K562 (cell line): ENCODE results near the gene TXNRD2. TPM values are rescaled to one million over a fixed set of nuclear protein-coding genes. Genes with fewer than 3 reads are reported as not detected.

Experiments
- ATAC-seq: fragments of 200-7000 bp; cut with Tn5 transposase; 3 replicates; pipeline ENCODE4 v1.9.1; 2020; ENCODE audit warnings: moderate library complexity
- BruUV-seq: library from RNA; stranded (reverse); fragments of 400-500 nt; replicated peaks from 2 replicates; lab custom pipeline; 2021; lab: Mats Ljungman, UMichigan
- CTCF ChIA-PET: fragments of 300-600 bp; formaldehyde crosslinking; extraction: SDS; loops from one replicate; lab custom pipeline; 2021; ENCODE audit warnings: low intra/inter-chr PET ratio; lab: Yijun Ruan, JAX
- POLR2A ChIA-PET: fragments of 300-600, 350-650 bp; sonication (Branson Sonifier 250); formaldehyde crosslinking; extraction: SDS; loops from one replicate; lab custom pipeline; 2021; ENCODE audit warnings: antibody characterized with exemption, inconsistent platforms; lab: Yijun Ruan, JAX
- DNase-seq, 4 experiments: peaks; one replicate each; pipeline versions ENCODE4 v3.0.0 to v3.0.0-alpha.2; 2011 to 2018; ENCODE audit warnings: low spot score in 3 of 4, mixed read lengths in 3 of 4; ENCODE audit errors: extremely low read depth in 1 of 4
- FAIRE-seq: peaks from 2 replicates; lab custom pipeline; 2011; peaks lifted over from hg19 to GRCh38; lab: Jason Lieb, UNC
- H2AFZ ChIP-seq: 2 replicates; pipeline ENCODE4 v1.6.0; 2011; ENCODE audit warnings: low read depth, low read length, control low read depth, inconsistent platforms
- H3K27ac ChIP-seq: fragments of 200-600 bp; 3 replicates; pipeline ENCODE4 v1.8.0; 2011; ENCODE audit warnings: low read depth, mild to moderate bottlenecking, control low read depth, inconsistent platforms, low read length, moderate library complexity, mixed read lengths; ENCODE audit errors: extremely low read depth
- H3K27me3 ChIP-seq, 2 experiments: fragments of 300-600 bp in 1 of 2; 2 replicates in 1 of 2; 3 replicates in 1 of 2; pipeline versions ENCODE4 v1.6.0 to v1.8.0; 2011; ENCODE audit warnings: inconsistent platforms in 2 of 2, low read length in 2 of 2, mild to moderate bottlenecking in 1 of 2, mixed read lengths in 1 of 2, moderate library complexity in 1 of 2; ENCODE audit not compliant: control insufficient read depth in 2 of 2, insufficient read depth in 2 of 2
- H3K36me3 ChIP-seq: fragments of 300-600 bp; 3 replicates; pipeline ENCODE4 v1.8.0; 2011; ENCODE audit warnings: mild to moderate bottlenecking, low read length, inconsistent platforms; ENCODE audit not compliant: control insufficient read depth, insufficient read depth
- H3K4me1 ChIP-seq, 2 experiments: fragments of 200-600 bp in 1 of 2; replicated peaks in 1 of 2; 2 replicates in 1 of 2; 3 replicates in 1 of 2; pipeline versions ENCODE4 v1.5.1 to v1.8.0; 2011; ENCODE audit warnings: inconsistent platforms in 2 of 2, low read length in 2 of 2, mild to moderate bottlenecking in 1 of 2, mixed read lengths in 1 of 2, moderate library complexity in 1 of 2; ENCODE audit not compliant: control insufficient read depth in 2 of 2, insufficient read depth in 2 of 2
- H3K4me2 ChIP-seq: 2 replicates; pipeline ENCODE4 v1.6.1; 2011; ENCODE audit warnings: low read length, control low read depth, inconsistent platforms, mixed read lengths; ENCODE audit not compliant: insufficient read depth
- H3K4me3 ChIP-seq: fragments of 200-600 bp; sonication (generic), shearing (Covaris generic); 2 replicates; pipeline ENCODE4 v1.5.1; 2016; ENCODE audit warnings: control low read depth, inconsistent platforms
- H3K79me2 ChIP-seq: fragments of 200-600 bp; 3 replicates; pipeline ENCODE4 v1.8.0; 2011; ENCODE audit warnings: low read length, inconsistent platforms; ENCODE audit not compliant: control insufficient read depth, insufficient read depth
- H3K9ac ChIP-seq, 2 experiments: 2 replicates each; pipeline versions ENCODE4 v1.6.0 to v1.6.1; 2011; ENCODE audit warnings: low read depth in 2 of 2, low read length in 2 of 2, control low read depth in 1 of 2, inconsistent platforms in 1 of 2, mild to moderate bottlenecking in 1 of 2, mixed read lengths in 1 of 2; ENCODE audit not compliant: insufficient read depth in 1 of 2
- H3K9me1 ChIP-seq: one replicate; pipeline ENCODE4 v1.6.0; 2011; ENCODE audit warnings: inconsistent platforms, mild to moderate bottlenecking, low read length, moderate library complexity; ENCODE audit not compliant: control insufficient read depth, insufficient read depth
- H3K9me3 ChIP-seq: replicated peaks from 2 replicates; pipeline ENCODE4 v1.5.1; 2011; ENCODE audit warnings: low read depth, low read length, inconsistent platforms; ENCODE audit not compliant: control insufficient read depth, insufficient read depth
- H4K20me1 ChIP-seq: replicated peaks from 2 replicates; pipeline ENCODE4 v1.6.1; 2011; ENCODE audit warnings: low read length, inconsistent platforms, mixed read lengths; ENCODE audit not compliant: control insufficient read depth, insufficient read depth
- BCL6 ChIP-seq: fragments of 250-450 bp; sonication (Bioruptor Pico); IDR thresholded peaks from 2 replicates; pipeline ENCODE4 v1.4.0; 2020
- GTF2B ChIP-seq: IDR thresholded peaks from 2 replicates; pipeline ENCODE4 v1.6.1; 2011; ENCODE audit not compliant: insufficient read length; ENCODE audit errors: extremely low read depth
- HDAC6 ChIP-seq: IDR thresholded peaks from 2 replicates; pipeline ENCODE4 v1.6.1; 2012; ENCODE audit warnings: low read depth, mild to moderate bottlenecking, control low read depth, inconsistent platforms, low read length, moderate library complexity
- MAFF ChIP-seq: IDR thresholded peaks from 2 replicates; pipeline ENCODE4 v1.6.1; 2012; ENCODE audit warnings: low read length, improper control_type of control experiment
- RREB1 ChIP-seq: fragments of 250-450 bp; sonication (Bioruptor Pico); IDR thresholded peaks from 2 replicates; pipeline ENCODE4 v1.4.0; 2020
- SETDB1 ChIP-seq: IDR thresholded peaks from one replicate; pipeline ENCODE4 v1.6.1; 2012; ENCODE audit warnings: low read length, control low read depth, inconsistent platforms
- SUPT5H ChIP-seq: fragments of 450-650 bp; IDR thresholded peaks from 2 replicates; pipeline ENCODE4 v1.6.1; 2016
- ZBTB11 ChIP-seq, 3 experiments: fragments of 200-800 bp in 1 of 3; fragments of 250-450 bp in 1 of 3; fragments of 450-650 bp in 1 of 3; sonication (Bioruptor Pico) in 1 of 3; sonication (Bioruptor generic) in 1 of 3; formaldehyde crosslinking in 1 of 3; IDR thresholded peaks; 2 replicates each; pipeline versions ENCODE4 v1.6.1 to v1.8.0; 2016 to 2022; ENCODE audit warnings: mild to moderate bottlenecking in 2 of 3, missing genetic modification characterization in 2 of 3, missing compliant biosample characterization in 1 of 3, moderate library complexity in 1 of 3
- ZNF165 ChIP-seq: fragments of 250-450 bp; sonication (Bioruptor Pico); IDR thresholded peaks from 2 replicates; pipeline ENCODE4 v1.4.0; 2020; ENCODE audit warnings: borderline replicate concordance
- ZNF76 ChIP-seq: fragments of 250-450 bp; sonication (Bioruptor Pico); IDR thresholded peaks from 2 replicates; pipeline ENCODE4 v1.4.0; 2020; ENCODE audit warnings: mild to moderate bottlenecking, moderate library complexity, borderline replicate concordance
- WGBS: fragments of 100-300 bp; shearing (Covaris generic); methylation state at CpG from one replicate; pipeline ENCODE4 v1.1.6; 2016; ENCODE audit warnings: low coverage, mixed read lengths; ENCODE audit not compliant: insufficient coverage; ENCODE audit errors: missing lambda C conversion rate; 5-methylcytosine and 5-hydroxymethylcytosine counted together
- in situ Hi-C: fragments of 300-500 bp; cut with MboI; formaldehyde crosslinking; loops from 4 replicates; pipeline ENCODE4 v1.15.0; 2018; ENCODE audit warnings: inconsistent platforms, mixed read lengths
- intact Hi-C: fragments of 100-400 bp; cut with micrococcal nuclease; formaldehyde crosslinking; loops from 2 replicates; pipeline ENCODE4 v1.14.2; 2022
- polyA plus RNA-seq, 8 experiments: library from polyadenylated mRNA; depleted of rRNA in 4 of 8; stranded (reverse) in 5 of 8; unstranded in 3 of 8; fragments of >200 nt; fragmentation: Nextera tagmentation in 2 of 8; fragmentation: Illumina TruSeq in 1 of 8; extraction: Ambion mirVana in 2 of 8; extraction: Trizol in 1 of 8; gene quantifications; 2 replicates each; pipeline versions ENCODE4 v1.2.1 to v1.2.3, GENCODE V29; 2011 to 2014; ENCODE audit warnings: inconsistent platforms in 1 of 8, missing spikeins in 1 of 8
- total RNA-seq, 7 experiments: library from RNA; depleted of rRNA in 6 of 7; stranded (reverse); fragments of >200 nt in 6 of 7; fragmentation: Illumina TruSeq in 2 of 7; extraction: Trizol in 2 of 7; gene quantifications; 2 replicates each; pipeline versions ENCODE4 v1.2.1 to v1.2.3, GENCODE V29; 2011 to 2021; ENCODE audit warnings: low replicate concordance in 1 of 7

The TXNRD2 gene
- total and polyA plus RNA-seq, 9 of the 15 experiments (the other 6 are each of a cell fraction or from before 2014, with no cell fraction given), result 3.3 to 80.2 (median 49.4) TPM

- ChIA-PET CTCF (interaction anchor here (0.6 to 1.1 kb wide), 3 partner anchors 41 to 162 kb away, joined by 3 read pairs; no protein-coding TSS in a partner anchor), POLR2A (interaction anchor here (0.6 to 13.7 kb wide), 10 partner anchors 7 to 1056 kb away, joined by 3 to 115 read pairs (median 3); partner anchors contain the start of gene TANGO2)
- Histone ChIP-seq H3K36me3 (peaks cover 85% of the 10 kb centered on the region; the same call in 2 of the 3 replicates), H3K4me2 (no peak overlapping the region), H3K79me2 (no peaks in the 10 kb centered on the region), H3K27me3 (no peaks in the 10 kb centered on the region), H3K27ac (no peak overlapping the region), H2AFZ (no peak overlapping the region), H3K9me1 (peaks cover 3% of the 10 kb centered on the region), H3K4me3 (no peak overlapping the region), H3K9ac (peak overlapping the region in 1 of 2 experiments; percentile 50; a peak in 2 of 4 replicates), H3K9me3 (no peaks in the 10 kb centered on the region), H4K20me1 (peaks cover 39% of the 10 kb centered on the region; the same call in 1 of the 2 replicates), H3K4me1 (peaks cover 7 to 68% of the 10 kb centered on the region in 2 experiments; a peak in 4 of 5 replicates)
- DNase-seq, result no peak
- in situ Hi-C loops, result no loop called here
- ATAC-seq, result no peak
- FAIRE-seq, result no peak
- no TSS peak for BruUV-seq
- intact Hi-C loops, result no loop called here
- 73% methylated on average over 20 of the region's 20 CpGs for WGBS
- no peak for TF ChIP-seq BCL6
- no peak for TF ChIP-seq GTF2B
- TF ChIP-seq MAFF, result no peak
- TF ChIP-seq ZNF165, result peak; percentile 69; the same call in 1 of the 2 replicates
- TF ChIP-seq SETDB1, result peak; percentile 65
- 0 out of 2 replicates have a peak, but pooled peaks have one; percentile 7 for TF ChIP-seq HDAC6
- TF ChIP-seq SUPT5H, result 0 out of 2 replicates have a peak, but pooled peaks have one; percentile 17
- peak in 1 of 3 experiments; percentile 43; a peak in 1 of 6 replicates for TF ChIP-seq ZBTB11 (CRISPR knock-in tag; IDR thresholded peaks at IDR 0.05)
- TF ChIP-seq RREB1 (CRISPR knock-in tag), result peak; percentile 52; the same call in 1 of the 2 replicates
- 0 out of 2 replicates have a peak, but pooled peaks have one; percentile 24 for TF ChIP-seq ZNF76
Measured at GRCh38 chr22:19966908-19967750, 25.5 kb upstream of the TXNRD2 start.
